MCF 10A (cell line): ENCODE data around the gene SNX27. TPM values are rescaled to one million over a fixed set of nuclear protein-coding genes. Genes with fewer than 3 reads are reported as not detected.

ENCODE experiments used
- BruUV-seq: library from RNA; stranded (reverse); fragments of 400-500 nt; replicated peaks from 2 replicates; lab custom pipeline; 2021; lab: Mats Ljungman, UMichigan
- CTCF ChIA-PET: fragments of 300-600 bp; sonication (Branson Sonifier 250); formaldehyde crosslinking; extraction: SDS; loops from one replicate; lab custom pipeline; 2021; ENCODE audit warnings: antibody characterized with exemption, inconsistent platforms; lab: Yijun Ruan, JAX
- POLR2A ChIA-PET: fragments of 300-600, 350-650 bp; sonication (Branson Sonifier 250); formaldehyde crosslinking; extraction: SDS; loops from one replicate; lab custom pipeline; 2020; ENCODE audit warnings: antibody characterized with exemption, inconsistent platforms; lab: Yijun Ruan, JAX
- DNase-seq: peaks from one replicate; pipeline ENCODE4 v3.0.0-alpha.2; 2018; ENCODE audit not compliant: unreplicated experiment
- H3K27ac Mint-ChIP-seq: one replicate; pipeline ENCODE4 v1.8.0; 2022; ENCODE audit warnings: mild to moderate bottlenecking, low read depth, mixed read lengths; ENCODE audit not compliant: unreplicated experiment
- H3K27me3 Mint-ChIP-seq: one replicate; pipeline ENCODE4 v1.8.0; 2022; ENCODE audit warnings: mixed read lengths; ENCODE audit not compliant: insufficient read depth, unreplicated experiment
- H3K36me3 Mint-ChIP-seq: one replicate; pipeline ENCODE4 v1.8.0; 2022; ENCODE audit warnings: mild to moderate bottlenecking, moderate library complexity, mixed read lengths; ENCODE audit not compliant: insufficient read depth, unreplicated experiment
- H3K4me1 Mint-ChIP-seq: one replicate; pipeline ENCODE4 v1.8.0; 2022; ENCODE audit warnings: mixed read lengths; ENCODE audit not compliant: insufficient read depth, unreplicated experiment
- H3K4me3 Mint-ChIP-seq: one replicate; pipeline ENCODE4 v1.8.0; 2022; ENCODE audit warnings: mild to moderate bottlenecking, moderate library complexity, mixed read lengths; ENCODE audit not compliant: unreplicated experiment
- H3K9me3 Mint-ChIP-seq: one replicate; pipeline ENCODE4 v1.8.0; 2022; ENCODE audit warnings: mixed read lengths; ENCODE audit not compliant: unreplicated experiment
- intact Hi-C: fragments of 100-400 bp; cut with micrococcal nuclease; formaldehyde crosslinking; loops from 2 replicates; pipeline ENCODE4 v1.14.1; 2022
- total RNA-seq: library from RNA; stranded (reverse); gene quantifications from 2 replicates; pipeline ENCODE4 v1.2.3, GENCODE V29; 2022
- TF ChIP-seq, protein P1 (sequence below): fragments of 200-600 bp; IDR thresholded peaks from one replicate; pipeline ENCODE4 v1.8.0; 2022; ENCODE audit warnings: antibody characterized with exemption, mild to moderate bottlenecking; ENCODE audit not compliant: unreplicated experiment

SNX27 gene
- total RNA-seq, 1 experiment from 2014 or later = 36.9 TPM

GRCh38 chr1:151707541-151708065 is 95.8 kb downstream of the SNX27 start:
- no peak overlapping the region for H3K4me3 Mint-ChIP-seq
- H3K9me3 Mint-ChIP-seq = no peaks in the 10 kb centered on the region
- H3K4me1 Mint-ChIP-seq = peaks cover 6% of the 10 kb centered on the region
- intact Hi-C loops = no loop called here
- ChIA-PET CTCF (interaction anchor here (1.6 kb wide), 1 partner anchor 27 kb away, joined by 5 read pairs; no protein-coding TSS in a partner anchor), POLR2A (interaction anchor here (0.6 kb wide), 1 partner anchor 234 kb away, joined by 3 read pairs; no protein-coding TSS in a partner anchor)
- H3K27me3 Mint-ChIP-seq = no peaks in the 10 kb centered on the region
- H3K27ac Mint-ChIP-seq = no peak overlapping the region
- BruUV-seq = no TSS peak
- no peak for DNase-seq
- TF ChIP-seq, protein P1, sequence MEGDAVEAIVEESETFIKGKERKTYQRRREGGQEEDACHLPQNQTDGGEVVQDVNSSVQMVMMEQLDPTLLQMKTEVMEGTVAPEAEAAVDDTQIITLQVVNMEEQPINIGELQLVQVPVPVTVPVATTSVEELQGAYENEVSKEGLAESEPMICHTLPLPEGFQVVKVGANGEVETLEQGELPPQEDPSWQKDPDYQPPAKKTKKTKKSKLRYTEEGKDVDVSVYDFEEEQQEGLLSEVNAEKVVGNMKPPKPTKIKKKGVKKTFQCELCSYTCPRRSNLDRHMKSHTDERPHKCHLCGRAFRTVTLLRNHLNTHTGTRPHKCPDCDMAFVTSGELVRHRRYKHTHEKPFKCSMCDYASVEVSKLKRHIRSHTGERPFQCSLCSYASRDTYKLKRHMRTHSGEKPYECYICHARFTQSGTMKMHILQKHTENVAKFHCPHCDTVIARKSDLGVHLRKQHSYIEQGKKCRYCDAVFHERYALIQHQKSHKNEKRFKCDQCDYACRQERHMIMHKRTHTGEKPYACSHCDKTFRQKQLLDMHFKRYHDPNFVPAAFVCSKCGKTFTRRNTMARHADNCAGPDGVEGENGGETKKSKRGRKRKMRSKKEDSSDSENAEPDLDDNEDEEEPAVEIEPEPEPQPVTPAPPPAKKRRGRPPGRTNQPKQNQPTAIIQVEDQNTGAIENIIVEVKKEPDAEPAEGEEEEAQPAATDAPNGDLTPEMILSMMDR = no peak
- H3K36me3 Mint-ChIP-seq = peaks cover 4% of the 10 kb centered on the region

GRCh38 chr1:151708891-151709290 is 97.0 kb downstream of the SNX27 start:
- H3K4me3 Mint-ChIP-seq = no peak overlapping the region
- no peak for DNase-seq
- H3K27ac Mint-ChIP-seq = no peak overlapping the region
- ChIA-PET POLR2A (no interaction called here), CTCF (interaction anchor here (1.6 kb wide), 1 partner anchor 25 kb away, joined by 5 read pairs; no protein-coding TSS in a partner anchor)
- H3K4me1 Mint-ChIP-seq = peaks cover 12% of the 10 kb centered on the region
- intact Hi-C loops = no loop called here
- H3K36me3 Mint-ChIP-seq = peaks cover 4% of the 10 kb centered on the region
- H3K27me3 Mint-ChIP-seq = no peaks in the 10 kb centered on the region
- H3K9me3 Mint-ChIP-seq = no peaks in the 10 kb centered on the region
- TF ChIP-seq, protein P1 = no peak
- no TSS peak for BruUV-seq

GRCh38 chr1:151710187-151710840 is 98.5 kb downstream of the SNX27 start:
- CTCF ChIA-PET = interaction anchor here (0.6 kb wide), 1 partner anchor 126 kb away, joined by 3 read pairs; no protein-coding TSS in a partner anchor
- peaks cover 4% of the 10 kb centered on the region for H3K36me3 Mint-ChIP-seq
- no peak overlapping the region for H3K27ac Mint-ChIP-seq
- POLR2A ChIA-PET = interaction anchor here (0.6 kb wide), 1 partner anchor 184 kb away, joined by 3 read pairs; no protein-coding TSS in a partner anchor
- BruUV-seq = no TSS peak
- peaks cover 7% of the 10 kb centered on the region for H3K27me3 Mint-ChIP-seq
- TF ChIP-seq, protein P1 = no peak
- no peaks in the 10 kb centered on the region for H3K9me3 Mint-ChIP-seq
- peak; percentile 21 for DNase-seq
- H3K4me1 Mint-ChIP-seq = peaks cover 15% of the 10 kb centered on the region
- intact Hi-C loops = no loop called here
- H3K4me3 Mint-ChIP-seq = no peak overlapping the region

DNA sequence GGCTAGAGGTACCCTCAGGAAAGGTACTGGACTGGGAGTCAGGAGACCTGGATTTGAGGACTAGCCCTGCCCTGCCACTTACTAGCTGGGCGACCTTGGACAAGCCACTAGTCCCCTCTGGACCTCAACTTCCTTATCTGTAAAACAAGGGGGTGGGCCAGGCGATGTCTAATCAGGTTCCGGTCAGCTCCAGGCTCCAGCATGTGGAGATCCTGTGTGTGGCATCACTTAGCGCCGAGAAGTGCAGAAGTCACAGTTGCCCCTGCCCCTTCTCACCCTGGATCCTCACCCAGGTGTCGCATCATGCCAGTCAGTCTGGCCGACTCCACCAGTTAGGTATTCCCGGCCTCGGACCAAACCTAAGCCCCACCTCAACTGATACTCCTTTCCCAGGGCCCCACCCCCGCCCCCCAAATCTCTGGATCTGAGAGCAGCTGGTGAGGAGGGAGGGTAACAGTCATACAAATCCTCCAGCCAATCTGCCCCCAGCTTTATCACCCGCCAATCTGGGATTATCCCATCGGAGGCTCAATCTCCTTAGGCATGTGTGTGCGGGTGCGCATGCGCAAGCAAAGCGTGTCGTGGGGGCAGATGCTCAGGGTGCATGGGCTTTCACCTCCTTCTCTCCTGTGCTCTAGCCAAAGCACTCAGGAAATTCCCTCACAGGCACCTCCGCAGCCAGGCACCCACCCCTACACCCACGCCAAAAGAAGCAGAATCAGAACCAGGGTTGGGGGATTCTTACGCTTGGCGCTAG is 99.4 kb downstream of the SNX27 start:
- no TSS peak for BruUV-seq
- Mint-ChIP-seq H3K27ac (no peak overlapping the region), H3K27me3 (peaks cover 16% of the 10 kb centered on the region), H3K9me3 (no peaks in the 10 kb centered on the region), H3K4me3 (no peak overlapping the region), H3K36me3 (peaks cover 4% of the 10 kb centered on the region), H3K4me1 (peaks cover 10% of the 10 kb centered on the region)
- DNase-seq = no peak
- CTCF ChIA-PET = interaction anchor here (0.6 kb wide), 1 partner anchor 125 kb away, joined by 3 read pairs; no protein-coding TSS in a partner anchor
- intact Hi-C loops = no loop called here
- TF ChIP-seq, protein P1 = no peak
- POLR2A ChIA-PET = interaction anchor here (0.6 kb wide), 1 partner anchor 183 kb away, joined by 3 read pairs; no protein-coding TSS in a partner anchor
